Brain microvascular endothelial cell (primary cell): ENCODE results near the gene IFNGR1.

Experiments used
- DNase-seq: peaks from one replicate; pipeline ENCODE4 v3.0.0-alpha.2; 2020
- H3K27ac ChIP-seq: fragments of 250-450 bp; sonication (Bioruptor Pico); 2 replicates; pipeline ENCODE4 v1.5.1; 2020; ENCODE audit warnings: mild to moderate bottlenecking, moderate library complexity
- H3K27me3 ChIP-seq: fragments of 250-450 bp; sonication (Bioruptor Pico); replicated peaks from 2 replicates; pipeline ENCODE4 v1.5.1; 2020; ENCODE audit warnings: mild to moderate bottlenecking
- H3K36me3 ChIP-seq: fragments of 250-450 bp; sonication (Bioruptor Pico); replicated peaks from 2 replicates; pipeline ENCODE4 v1.5.1; 2020; ENCODE audit warnings: mild to moderate bottlenecking
- H3K4me3 ChIP-seq: 2 replicates; pipeline ENCODE4 v1.5.1; 2011; ENCODE audit warnings: low read depth, mild to moderate bottlenecking, control low read depth, low read length, moderate library complexity
- CTCF ChIP-seq: IDR thresholded peaks from 2 replicates; pipeline ENCODE4 v1.5.1; 2011; ENCODE audit warnings: low read depth, mild to moderate bottlenecking, moderate library complexity, low read length, control low read depth, inconsistent platforms; ENCODE audit errors: missing control alignments
- in situ Hi-C: cut with HindIII; loops from 2 replicates; pipeline ENCODE4 v1.10.0; 2017; ENCODE audit warnings: low sequenced_read_pairs, low pct_ligation_motif_present

IFNGR1 gene

GRCh38 chr6:137197684-137198645, 21.2 kb downstream of the IFNGR1 start:
- peaks cover 12% of the 10 kb centered on the region for H3K36me3 ChIP-seq
- H3K4me3 ChIP-seq = no peak overlapping the region
- H3K27ac ChIP-seq = no peak overlapping the region
- no peak for DNase-seq
- in situ Hi-C loops = no loop called here
- H3K27me3 ChIP-seq = no peaks in the 10 kb centered on the region
- no peak for TF ChIP-seq CTCF

- Histone ChIP-seq H3K27me3 (no peaks in the 10 kb centered on the region), H3K36me3 (peaks cover 5% of the 10 kb centered on the region), H3K4me3 (no peak overlapping the region), H3K27ac (no peak overlapping the region)
- in situ Hi-C loops = no loop called here
- no peak for TF ChIP-seq CTCF
- no peak for DNase-seq
These were observed 25.7 kb downstream of the IFNGR1 start for GRCh38 chr6:137193256-137194070.

- in situ Hi-C loops = no loop called here
- H3K4me3 ChIP-seq = no peak overlapping the region
- TF ChIP-seq CTCF = no peak
These were observed 26.4 kb downstream of the IFNGR1 start for GRCh38 chr6:137192821-137193220.

GRCh38 chr6:137191670-137192069, 27.5 kb downstream of the IFNGR1 start:
- Histone ChIP-seq H3K27me3 (no peaks in the 10 kb centered on the region), H3K27ac (no peak overlapping the region), H3K36me3 (no peaks in the 10 kb centered on the region), H3K4me3 (no peak overlapping the region)
- DNase-seq = no peak
- TF ChIP-seq CTCF = no peak
- in situ Hi-C loops = no loop called here

More at GRCh38 chr6:137192821-137193220, 26.4 kb downstream of the IFNGR1 start:
- DNase-seq = no peak
- Histone ChIP-seq H3K36me3 (peaks cover 2% of the 10 kb centered on the region), H3K27ac (no peak overlapping the region), H3K27me3 (no peaks in the 10 kb centered on the region)

- TF ChIP-seq CTCF = no peak
- in situ Hi-C loops = no loop called here
- Histone ChIP-seq H3K36me3 (no peaks in the 10 kb centered on the region), H3K27ac (no peak overlapping the region), H3K4me3 (no peak overlapping the region), H3K27me3 (no peaks in the 10 kb centered on the region)
- DNase-seq = no peak
These were observed 27.9 kb downstream of the IFNGR1 start for GRCh38 chr6:137191236-137191635.
